Measurements from ENCODE around the gene MAPK4.

DNA sequence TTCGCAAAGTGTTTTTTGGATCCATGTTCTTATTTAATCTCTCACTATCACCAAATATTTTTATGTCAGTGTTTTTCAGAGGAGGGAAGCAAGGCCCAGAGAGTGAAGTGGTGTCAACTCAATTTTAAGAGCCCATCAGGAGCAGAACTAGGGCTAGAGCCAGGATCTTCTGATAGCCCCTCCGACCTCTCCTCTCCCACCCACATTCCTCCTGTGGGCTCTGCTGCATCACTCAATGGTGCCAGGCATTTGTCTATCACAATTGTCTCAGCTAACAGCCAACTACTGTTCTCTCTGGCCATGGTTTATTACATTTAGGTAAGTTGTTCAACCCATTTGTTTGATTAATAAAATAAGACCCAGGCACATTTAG lies 68.6 kb downstream of the MAPK4 start:
- TF ChIP-seq, protein P1, sequence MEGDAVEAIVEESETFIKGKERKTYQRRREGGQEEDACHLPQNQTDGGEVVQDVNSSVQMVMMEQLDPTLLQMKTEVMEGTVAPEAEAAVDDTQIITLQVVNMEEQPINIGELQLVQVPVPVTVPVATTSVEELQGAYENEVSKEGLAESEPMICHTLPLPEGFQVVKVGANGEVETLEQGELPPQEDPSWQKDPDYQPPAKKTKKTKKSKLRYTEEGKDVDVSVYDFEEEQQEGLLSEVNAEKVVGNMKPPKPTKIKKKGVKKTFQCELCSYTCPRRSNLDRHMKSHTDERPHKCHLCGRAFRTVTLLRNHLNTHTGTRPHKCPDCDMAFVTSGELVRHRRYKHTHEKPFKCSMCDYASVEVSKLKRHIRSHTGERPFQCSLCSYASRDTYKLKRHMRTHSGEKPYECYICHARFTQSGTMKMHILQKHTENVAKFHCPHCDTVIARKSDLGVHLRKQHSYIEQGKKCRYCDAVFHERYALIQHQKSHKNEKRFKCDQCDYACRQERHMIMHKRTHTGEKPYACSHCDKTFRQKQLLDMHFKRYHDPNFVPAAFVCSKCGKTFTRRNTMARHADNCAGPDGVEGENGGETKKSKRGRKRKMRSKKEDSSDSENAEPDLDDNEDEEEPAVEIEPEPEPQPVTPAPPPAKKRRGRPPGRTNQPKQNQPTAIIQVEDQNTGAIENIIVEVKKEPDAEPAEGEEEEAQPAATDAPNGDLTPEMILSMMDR (IDR thresholded peaks at IDR 0.05) = no peak
- no peak for TF ChIP-seq ZFX (IDR thresholded peaks at IDR 0.05; ENCODE audit: borderline replicate concordance)

All from 22Rv1 (cell line).